IPS-15b (cell line): ENCODE results near the gene SLC45A1.

Source experiments
- H3K27me3 ChIP-seq: one replicate; pipeline ENCODE4 v1.6.1; 2013; ENCODE audit warnings: low read length; ENCODE audit not compliant: control insufficient read depth, insufficient read depth
- H3K36me3 ChIP-seq: one replicate; pipeline ENCODE4 v1.6.1; 2013; ENCODE audit warnings: low read length; ENCODE audit not compliant: control insufficient read depth, insufficient read depth
- H3K4me1 ChIP-seq: one replicate; pipeline ENCODE4 v1.6.1; 2013; ENCODE audit warnings: mild to moderate bottlenecking, low read length; ENCODE audit not compliant: control insufficient read depth, insufficient read depth
- H3K4me3 ChIP-seq: one replicate; pipeline ENCODE4 v1.5.1; 2013; ENCODE audit warnings: low read depth, low read length
- H3K9ac ChIP-seq: one replicate; pipeline ENCODE4 v1.6.1; 2013; ENCODE audit warnings: low read depth, mild to moderate bottlenecking, low read length
- H3K9me3 ChIP-seq: one replicate; pipeline ENCODE4 v1.6.1; 2013; ENCODE audit warnings: mild to moderate bottlenecking, low read length; ENCODE audit not compliant: control insufficient read depth, insufficient read depth

The SLC45A1 gene

GRCh38 chr1:8329858-8330257, 11.9 kb downstream of the SLC45A1 start:
- Histone ChIP-seq H3K4me3 (no peak overlapping the region), H3K27me3 (no peaks in the 10 kb centered on the region), H3K4me1 (no peaks in the 10 kb centered on the region), H3K9me3 (no peaks in the 10 kb centered on the region), H3K9ac (no peak overlapping the region), H3K36me3 (no peaks in the 10 kb centered on the region)

- H3K27me3 ChIP-seq = no peaks in the 10 kb centered on the region
- H3K4me3 ChIP-seq = no peak overlapping the region
- H3K9me3 ChIP-seq = no peaks in the 10 kb centered on the region
- H3K4me1 ChIP-seq = no peaks in the 10 kb centered on the region
- H3K9ac ChIP-seq = no peak overlapping the region
- no peaks in the 10 kb centered on the region for H3K36me3 ChIP-seq
Observed at GRCh38 chr1:8330271-8331125, 12.6 kb downstream of the SLC45A1 start.

DNA sequence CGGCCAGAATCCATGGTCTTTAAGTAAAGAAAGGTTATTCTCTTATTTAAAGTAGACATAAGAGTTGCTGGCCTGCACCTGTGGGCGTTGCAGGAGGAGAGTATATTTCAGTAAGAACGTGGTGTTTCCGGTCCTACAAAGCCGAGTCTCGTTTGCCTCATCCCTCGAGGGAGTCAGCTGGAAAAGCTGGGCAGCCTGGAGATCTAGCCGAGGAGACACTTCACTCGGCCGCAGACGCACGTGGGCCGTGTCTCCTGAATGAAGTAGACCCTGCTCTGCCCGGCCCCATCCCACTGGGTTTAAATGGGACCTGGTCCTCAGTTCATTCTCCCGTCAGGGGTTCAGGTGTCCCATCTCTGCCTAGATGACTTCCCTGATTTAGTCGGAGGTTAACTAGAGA, 14.9 kb downstream of the SLC45A1 start:
- no peak overlapping the region for H3K9ac ChIP-seq
- no peak overlapping the region for H3K4me3 ChIP-seq

GRCh38 chr1:8333246-8333987, 15.5 kb downstream of the SLC45A1 start:
- no peak overlapping the region for H3K9ac ChIP-seq
- no peaks in the 10 kb centered on the region for H3K27me3 ChIP-seq

More for the DNA sequence above, 14.9 kb downstream of the SLC45A1 start:
- no peaks in the 10 kb centered on the region for H3K27me3 ChIP-seq
- H3K4me1 ChIP-seq = no peaks in the 10 kb centered on the region
- H3K36me3 ChIP-seq = no peaks in the 10 kb centered on the region
- no peaks in the 10 kb centered on the region for H3K9me3 ChIP-seq

DNA sequence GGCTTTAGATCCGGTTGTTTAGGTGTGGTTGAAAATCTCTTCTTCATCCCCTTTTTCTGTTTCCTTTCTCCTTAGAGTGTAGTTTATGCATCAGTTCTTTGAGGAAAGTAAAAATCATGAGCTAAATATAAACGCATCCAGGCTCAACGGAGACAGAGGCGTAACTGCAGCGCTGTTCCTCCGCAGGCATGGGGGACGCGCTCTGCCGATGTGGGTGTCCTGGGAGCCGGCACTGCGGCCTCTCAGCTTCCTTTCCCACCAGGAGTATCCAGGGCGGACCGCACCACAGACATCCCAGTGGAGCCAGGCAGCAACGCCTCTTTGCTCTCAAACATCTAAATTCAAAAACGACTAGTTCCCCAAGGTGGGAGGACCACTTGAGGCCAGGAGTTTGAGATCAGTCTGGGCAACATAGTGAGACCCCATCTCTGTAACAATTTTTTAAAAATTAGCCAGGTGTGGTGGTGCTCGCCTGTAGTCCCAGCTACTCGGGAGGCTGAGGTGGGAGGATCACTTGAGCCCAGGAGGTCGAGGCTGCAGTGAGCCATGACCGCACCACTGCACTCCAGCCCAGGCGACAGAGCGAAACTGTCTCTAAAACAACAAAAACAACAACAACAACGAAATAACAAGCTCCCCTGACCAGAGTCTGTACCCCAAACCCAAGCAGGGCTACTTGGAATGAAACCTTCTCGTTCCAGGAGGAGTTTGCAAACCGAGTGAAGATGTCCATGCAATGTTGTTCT, 16.4 kb downstream of the SLC45A1 start:
- H3K27me3 ChIP-seq = no peaks in the 10 kb centered on the region
- no peaks in the 10 kb centered on the region for H3K36me3 ChIP-seq
- H3K9ac ChIP-seq = no peak overlapping the region
- no peak overlapping the region for H3K4me3 ChIP-seq
- no peaks in the 10 kb centered on the region for H3K9me3 ChIP-seq
- H3K4me1 ChIP-seq = no peaks in the 10 kb centered on the region

More at GRCh38 chr1:8333246-8333987, 15.5 kb downstream of the SLC45A1 start:
- no peaks in the 10 kb centered on the region for H3K4me1 ChIP-seq
- H3K36me3 ChIP-seq = no peaks in the 10 kb centered on the region
- H3K9me3 ChIP-seq = no peaks in the 10 kb centered on the region
- H3K4me3 ChIP-seq = no peak overlapping the region

DNA sequence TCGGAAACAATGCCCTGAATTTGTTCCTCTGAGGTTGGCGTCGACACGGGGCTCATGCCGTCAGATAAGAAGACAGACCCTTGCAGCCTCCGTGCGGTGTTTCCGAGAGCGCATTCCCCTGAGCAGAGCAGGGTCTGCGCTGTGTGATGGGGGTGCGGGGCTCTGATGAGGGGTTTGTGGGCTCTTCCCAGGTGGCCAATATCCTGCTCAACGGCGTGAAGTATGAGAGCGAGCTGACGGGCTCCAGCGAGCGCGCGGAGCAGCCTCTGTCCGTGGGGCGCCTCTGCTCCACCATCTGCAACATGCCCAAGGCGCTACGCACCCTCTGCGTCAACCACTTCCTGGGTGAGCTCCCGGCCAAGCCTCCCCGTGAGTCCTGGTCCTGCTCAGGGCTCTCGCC, 17.3 kb downstream of the SLC45A1 start:
- H3K9ac ChIP-seq = no peak overlapping the region
- H3K4me3 ChIP-seq = no peak overlapping the region
- H3K36me3 ChIP-seq = no peaks in the 10 kb centered on the region
- H3K4me1 ChIP-seq = no peaks in the 10 kb centered on the region
- no peaks in the 10 kb centered on the region for H3K9me3 ChIP-seq
- no peaks in the 10 kb centered on the region for H3K27me3 ChIP-seq

DNA sequence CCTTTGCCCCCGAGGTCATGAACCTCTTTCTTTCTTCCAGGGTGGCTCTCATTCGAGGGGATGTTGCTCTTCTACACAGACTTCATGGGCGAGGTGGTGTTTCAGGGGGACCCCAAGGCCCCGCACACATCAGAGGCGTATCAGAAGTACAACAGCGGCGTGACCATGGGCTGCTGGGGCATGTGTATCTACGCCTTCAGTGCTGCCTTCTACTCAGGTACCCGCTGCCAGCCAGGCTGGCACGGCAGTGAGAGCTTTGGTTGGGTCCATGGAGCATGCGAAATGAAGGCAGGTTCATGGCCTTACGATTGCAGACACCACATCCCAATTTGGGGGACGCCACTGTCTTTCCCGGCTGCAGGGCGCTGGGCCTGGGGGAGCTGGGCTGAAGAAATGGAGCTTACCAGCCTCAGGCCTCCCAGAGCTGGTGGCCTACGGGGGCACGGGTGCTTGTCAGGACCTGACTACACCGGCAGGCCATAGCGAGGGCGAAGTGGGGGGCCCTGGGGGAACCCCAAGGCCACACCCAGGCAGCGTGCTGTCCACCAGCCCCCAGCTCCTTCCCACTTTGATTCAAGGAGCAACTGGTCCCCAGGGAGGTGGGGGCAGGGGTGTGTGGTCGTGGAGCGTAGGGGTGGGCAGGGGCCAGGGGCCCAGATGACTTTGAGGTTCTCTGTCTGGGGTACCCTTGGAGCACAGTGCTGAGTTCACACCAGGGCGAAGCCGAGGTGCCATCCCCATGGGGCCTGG, 20.0 kb downstream of the SLC45A1 start:
- H3K27me3 ChIP-seq = no peaks in the 10 kb centered on the region
- no peak overlapping the region for H3K4me3 ChIP-seq
- H3K9me3 ChIP-seq = no peaks in the 10 kb centered on the region
- H3K36me3 ChIP-seq = no peaks in the 10 kb centered on the region
- H3K9ac ChIP-seq = no peak overlapping the region
- H3K4me1 ChIP-seq = no peaks in the 10 kb centered on the region

DNA sequence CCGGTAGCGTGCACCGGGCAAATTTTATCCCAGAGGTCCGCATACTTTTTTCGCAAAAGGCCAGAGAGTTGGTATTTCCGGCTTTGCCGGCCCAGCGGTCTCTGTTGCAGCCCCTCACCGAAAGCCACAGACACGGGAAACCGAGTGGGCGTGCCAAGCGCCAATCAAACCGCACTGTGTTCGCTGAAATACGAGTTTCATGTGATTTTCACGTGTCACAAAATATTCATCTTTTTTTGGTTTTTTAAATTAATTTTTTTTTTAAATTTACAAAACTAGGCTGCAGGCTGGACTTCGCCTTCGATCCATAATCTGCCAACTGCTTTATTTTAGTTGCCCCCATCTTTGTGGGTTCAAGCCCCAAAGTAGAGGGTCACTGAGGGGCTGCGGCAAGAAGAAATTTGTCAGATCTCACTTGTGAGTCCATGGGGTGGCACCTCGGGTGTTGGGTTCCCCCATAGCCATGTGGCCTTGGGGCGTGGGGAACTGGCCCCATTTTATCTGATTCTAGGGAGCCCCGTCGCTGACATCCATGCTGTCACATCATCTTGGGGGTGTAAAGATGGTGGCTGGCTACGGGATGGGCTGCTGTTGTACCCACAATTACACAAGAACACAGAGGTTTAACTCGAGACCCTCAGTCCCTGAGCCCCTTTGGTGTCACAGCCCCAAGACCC, 20.8 kb downstream of the SLC45A1 start:
- H3K27me3 ChIP-seq = no peaks in the 10 kb centered on the region
- H3K4me3 ChIP-seq = no peak overlapping the region
- H3K4me1 ChIP-seq = no peaks in the 10 kb centered on the region
- no peaks in the 10 kb centered on the region for H3K9me3 ChIP-seq
- H3K36me3 ChIP-seq = no peaks in the 10 kb centered on the region
- H3K9ac ChIP-seq = no peak overlapping the region

- no peak overlapping the region for H3K4me3 ChIP-seq
- H3K9ac ChIP-seq = no peak overlapping the region
- no peaks in the 10 kb centered on the region for H3K36me3 ChIP-seq
- no peaks in the 10 kb centered on the region for H3K4me1 ChIP-seq
- no peaks in the 10 kb centered on the region for H3K27me3 ChIP-seq
- H3K9me3 ChIP-seq = no peaks in the 10 kb centered on the region
Observed at GRCh38 chr1:8339203-8339600, 21.3 kb downstream of the SLC45A1 start.

- Histone ChIP-seq H3K9ac (no peak overlapping the region), H3K9me3 (no peaks in the 10 kb centered on the region), H3K36me3 (no peaks in the 10 kb centered on the region), H3K27me3 (no peaks in the 10 kb centered on the region), H3K4me3 (no peak overlapping the region), H3K4me1 (no peaks in the 10 kb centered on the region)
Observed at GRCh38 chr1:8340448-8340847, 22.5 kb downstream of the SLC45A1 start.

DNA sequence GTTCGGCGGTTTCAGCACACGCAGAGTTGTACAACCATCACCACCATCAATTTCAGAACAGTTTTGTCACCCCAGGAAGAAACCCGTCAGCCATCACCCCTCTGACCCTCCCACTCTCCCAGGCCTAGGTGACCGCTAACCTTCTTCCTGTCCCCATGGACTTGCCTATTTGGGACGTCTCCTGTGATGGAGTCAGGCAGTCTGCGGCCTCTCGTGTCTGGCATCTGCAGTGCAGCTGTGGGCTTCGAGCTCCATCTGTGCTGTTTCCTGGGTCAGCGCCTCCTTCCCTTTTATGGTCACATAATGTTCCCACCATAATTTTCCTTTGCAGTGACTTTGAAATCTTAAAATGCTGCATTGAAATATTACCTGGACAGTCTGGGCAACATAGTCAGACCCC, 24.4 kb downstream of the SLC45A1 start:
- Histone ChIP-seq H3K4me3 (no peak overlapping the region), H3K36me3 (no peaks in the 10 kb centered on the region), H3K27me3 (no peaks in the 10 kb centered on the region), H3K9me3 (no peaks in the 10 kb centered on the region), H3K4me1 (no peaks in the 10 kb centered on the region), H3K9ac (no peak overlapping the region)
